Endothelial cell of umbilical vein (primary cell): ENCODE measurements around the gene NEDD4. TPM values are rescaled to one million over a fixed set of nuclear protein-coding genes. Genes with fewer than 3 reads are reported as not detected.

ENCODE experiments used
- BruUV-seq: library from RNA; stranded (reverse); fragments of 400-500 nt; replicated peaks from 2 replicates; lab custom pipeline; 2021; lab: Mats Ljungman, UMichigan
- CTCF ChIA-PET: fragments of 300-600, 350-600 bp; sonication (Branson Sonifier 250); formaldehyde crosslinking; loops from one replicate; lab custom pipeline; 2021; ENCODE audit warnings: antibody characterized with exemption, inconsistent platforms; lab: Charles Lee
- POLR2A ChIA-PET: fragments of 300-600, 350-600 bp; sonication (Branson Sonifier 250); formaldehyde crosslinking; loops from one replicate; lab custom pipeline; 2021; ENCODE audit warnings: antibody characterized with exemption, inconsistent platforms; lab: Charles Lee
- DNase-seq: peaks from one replicate; pipeline ENCODE4 v3.0.0-alpha.2; 2011; ENCODE audit warnings: low read depth, low spot score
- FAIRE-seq: peaks from 2 replicates; lab custom pipeline; 2011; peaks lifted over from hg19 to GRCh38; lab: Jason Lieb, UNC
- H2AFZ ChIP-seq: 2 replicates; pipeline ENCODE4 v1.6.0; 2012; ENCODE audit warnings: low read depth, low read length, control low read depth, inconsistent platforms
- H3K27ac ChIP-seq: 2 replicates; pipeline ENCODE4 v1.5.1; 2011; ENCODE audit warnings: low read depth, mild to moderate bottlenecking, control low read depth, low read length, moderate library complexity; ENCODE audit not compliant: insufficient read depth
- H3K27me3 ChIP-seq, 2 experiments: 2 replicates each; pipeline versions ENCODE4 v1.6.0 to v1.6.1; 2011; ENCODE audit warnings: low read length in 2 of 2, mixed read lengths in 1 of 2; ENCODE audit not compliant: control insufficient read depth in 2 of 2, insufficient read depth in 2 of 2
- H3K36me3 ChIP-seq, 2 experiments: 2 replicates in 1 of 2; 3 replicates in 1 of 2; pipeline ENCODE4 v1.5.1; 2011; ENCODE audit warnings: low read length in 2 of 2, mild to moderate bottlenecking in 1 of 2, moderate library complexity in 1 of 2; ENCODE audit not compliant: control insufficient read depth in 2 of 2, insufficient read depth in 2 of 2; ENCODE audit errors: extremely low read depth in 1 of 2
- H3K4me1 ChIP-seq: 3 replicates; pipeline ENCODE4 v1.5.1; 2011; ENCODE audit warnings: mild to moderate bottlenecking, low read length; ENCODE audit not compliant: control insufficient read depth, insufficient read depth; ENCODE audit errors: extremely low read depth
- H3K4me2 ChIP-seq: 2 replicates; pipeline ENCODE4 v1.6.1; 2011; ENCODE audit warnings: low read length, control low read depth, mixed read lengths; ENCODE audit not compliant: insufficient read depth
- H3K4me3 ChIP-seq, 3 experiments: fragments of 200-600 bp in 1 of 3; sonication (generic), shearing (Covaris generic) in 1 of 3; replicated peaks in 1 of 3; 2 replicates each; pipeline ENCODE4 v1.5.1; 2011 to 2016; ENCODE audit warnings: control low read depth in 3 of 3, low read length in 3 of 3, mild to moderate bottlenecking in 2 of 3, inconsistent platforms in 1 of 3, low read depth in 1 of 3, moderate library complexity in 1 of 3; ENCODE audit not compliant: insufficient read depth in 1 of 3
- H3K79me2 ChIP-seq: 2 replicates; pipeline ENCODE4 v1.6.0; 2012; ENCODE audit warnings: low read length, inconsistent platforms; ENCODE audit not compliant: control insufficient read depth, insufficient read depth
- H3K9ac ChIP-seq: replicated peaks from 2 replicates; pipeline ENCODE3; 2011; ENCODE audit warnings: low read length, control low read depth; ENCODE audit not compliant: insufficient read depth; ENCODE audit errors: extremely low read depth
- H3K9me1 ChIP-seq: replicated peaks from 3 replicates; pipeline ENCODE4 v1.6.0; 2011; ENCODE audit warnings: mild to moderate bottlenecking, low read length; ENCODE audit not compliant: control insufficient read depth, insufficient read depth; ENCODE audit errors: extremely low read depth
- H3K9me3 ChIP-seq: replicated peaks from 2 replicates; pipeline ENCODE4 v1.5.1; 2012; ENCODE audit warnings: low read length, inconsistent platforms; ENCODE audit not compliant: control insufficient read depth, insufficient read depth
- H4K20me1 ChIP-seq: replicated peaks from 2 replicates; pipeline ENCODE3; 2011; ENCODE audit warnings: mild to moderate bottlenecking, low read length; ENCODE audit not compliant: control insufficient read depth, insufficient read depth; ENCODE audit errors: extremely low read depth
- EZH2 ChIP-seq: IDR thresholded peaks from 2 replicates; pipeline ENCODE4 v1.6.1; 2012; ENCODE audit warnings: borderline replicate concordance, low read depth, mild to moderate bottlenecking, moderate library complexity, low read length, inconsistent platforms; ENCODE audit not compliant: severe bottlenecking
- FOS ChIP-seq: IDR thresholded peaks from 2 replicates; pipeline ENCODE4 v1.6.1; 2011; ENCODE audit warnings: mild to moderate bottlenecking, low read length, moderate library complexity, borderline replicate concordance; ENCODE audit not compliant: insufficient read depth
- GATA2 ChIP-seq: IDR thresholded peaks from 2 replicates; pipeline ENCODE4 v1.7.0; 2011; ENCODE audit warnings: low read depth, mild to moderate bottlenecking, moderate library complexity, mixed read lengths, low read length; ENCODE audit not compliant: insufficient read length, insufficient read depth
- JUN ChIP-seq: IDR thresholded peaks from 2 replicates; pipeline ENCODE4 v1.6.1; 2011; ENCODE audit warnings: borderline replicate concordance, low read depth; ENCODE audit not compliant: insufficient read length, insufficient read depth
- MYC ChIP-seq: IDR thresholded peaks from one replicate; pipeline ENCODE4 v1.6.1; 2011; ENCODE audit warnings: mild to moderate bottlenecking, low read depth, low read length
- POLR2A ChIP-seq: IDR thresholded peaks from 2 replicates; pipeline ENCODE4 v1.6.1; 2012; ENCODE audit warnings: low read depth, mild to moderate bottlenecking, control low read depth, low read length
- POLR2AphosphoS5 ChIP-seq: IDR thresholded peaks from 2 replicates; pipeline ENCODE4 v1.6.1; 2012; ENCODE audit warnings: low read depth, mild to moderate bottlenecking, control low read depth, low read length, moderate library complexity; ENCODE audit not compliant: insufficient read depth
- dilution Hi-C: fragments of 300-500 bp; cut with MboI; formaldehyde crosslinking; loops from one replicate; pipeline ENCODE4 v1.15.0; 2019; ENCODE audit warnings: low sequenced_read_pairs; ENCODE audit not compliant: extremely low pct_ligation_motif_present
- intact Hi-C: fragments of 100-400 bp; cut with micrococcal nuclease; formaldehyde crosslinking; loops from one replicate; pipeline ENCODE4 v1.10.0; 2022
- polyA plus RNA-seq, 4 experiments: library from polyadenylated mRNA; depleted of rRNA in 3 of 4; stranded (reverse) in 3 of 4; unstranded in 1 of 4; fragments of >200 nt; gene quantifications; 2 replicates each; pipeline versions ENCODE4 v1.2.1 to v1.2.3, GENCODE V29; 2011 to 2012; ENCODE audit warnings: missing spikeins in 1 of 4
- total RNA-seq: library from RNA; stranded (reverse); gene quantifications from 2 replicates; pipeline ENCODE4 v1.2.3, GENCODE V29; 2021
- TF ChIP-seq, protein P1 (sequence below), 2 donors: IDR thresholded peaks; 1 replicate in 1 of 2; 2 replicates in 1 of 2; pipeline ENCODE4 v1.5.1; 2011; ENCODE audit warnings: low read length in 2 of 2, mild to moderate bottlenecking in 2 of 2, moderate library complexity in 2 of 2, control low read depth in 1 of 2, inconsistent platforms in 1 of 2, low read depth in 1 of 2; ENCODE audit not compliant: insufficient read depth in 1 of 2; ENCODE audit errors: extremely low read depth in 1 of 2
- TF ChIP-seq, protein P2 (sequence below): IDR thresholded peaks from 2 replicates; pipeline ENCODE4 v1.6.1; 2011; ENCODE audit not compliant: insufficient read depth, insufficient read length

Gene NEDD4
- total and polyA plus RNA-seq, 2 donors (not counting 3 experiments of a cell fraction or from before 2014, with no cell fraction given) = 9.2 to 39.0 TPM

DNA sequence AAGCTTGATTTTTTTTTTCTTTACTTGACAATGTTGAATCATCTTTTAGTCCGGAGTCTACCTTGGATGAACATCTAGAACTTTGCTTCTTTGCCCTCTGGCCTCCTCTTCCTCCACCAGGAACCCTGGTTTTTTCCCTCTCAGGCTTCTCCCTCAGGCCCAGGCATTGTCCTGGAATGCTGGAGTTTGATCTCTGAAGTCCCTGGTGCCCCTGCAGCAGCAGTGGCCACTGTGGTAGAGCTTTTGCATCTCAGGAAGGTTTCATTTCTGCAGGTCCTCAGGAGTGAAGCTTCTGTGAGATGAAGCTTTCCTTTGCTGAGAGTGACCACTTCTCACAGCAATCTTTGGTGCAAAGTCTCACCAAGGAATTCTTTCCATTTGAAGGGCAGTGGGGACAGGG is 39.0 kb upstream of the NEDD4 start:
- Histone ChIP-seq H3K4me1 (no peaks in the 10 kb centered on the region), H2AFZ (no peak overlapping the region), H3K36me3 (no peaks in the 10 kb centered on the region), H3K4me3 (no peak overlapping the region), H3K79me2 (no peaks in the 10 kb centered on the region), H3K9ac (no peak overlapping the region), H3K9me1 (no peaks in the 10 kb centered on the region), H4K20me1 (no peaks in the 10 kb centered on the region), H3K9me3 (no peaks in the 10 kb centered on the region), H3K27ac (no peak overlapping the region), H3K27me3 (no peaks in the 10 kb centered on the region), H3K4me2 (no peak overlapping the region)
- dilution Hi-C loops (no loop called here), intact Hi-C loops (no loop called here)
- ChIA-PET POLR2A (no interaction called here), CTCF (interaction anchor here (1.0 to 1.3 kb wide), 2 partner anchors 15 to 25 kb away, joined by 3 to 4 read pairs; no protein-coding TSS in a partner anchor)
- TF ChIP-seq GATA2 = no peak
- TF ChIP-seq EZH2 = no peak
- TF ChIP-seq, protein P1, sequence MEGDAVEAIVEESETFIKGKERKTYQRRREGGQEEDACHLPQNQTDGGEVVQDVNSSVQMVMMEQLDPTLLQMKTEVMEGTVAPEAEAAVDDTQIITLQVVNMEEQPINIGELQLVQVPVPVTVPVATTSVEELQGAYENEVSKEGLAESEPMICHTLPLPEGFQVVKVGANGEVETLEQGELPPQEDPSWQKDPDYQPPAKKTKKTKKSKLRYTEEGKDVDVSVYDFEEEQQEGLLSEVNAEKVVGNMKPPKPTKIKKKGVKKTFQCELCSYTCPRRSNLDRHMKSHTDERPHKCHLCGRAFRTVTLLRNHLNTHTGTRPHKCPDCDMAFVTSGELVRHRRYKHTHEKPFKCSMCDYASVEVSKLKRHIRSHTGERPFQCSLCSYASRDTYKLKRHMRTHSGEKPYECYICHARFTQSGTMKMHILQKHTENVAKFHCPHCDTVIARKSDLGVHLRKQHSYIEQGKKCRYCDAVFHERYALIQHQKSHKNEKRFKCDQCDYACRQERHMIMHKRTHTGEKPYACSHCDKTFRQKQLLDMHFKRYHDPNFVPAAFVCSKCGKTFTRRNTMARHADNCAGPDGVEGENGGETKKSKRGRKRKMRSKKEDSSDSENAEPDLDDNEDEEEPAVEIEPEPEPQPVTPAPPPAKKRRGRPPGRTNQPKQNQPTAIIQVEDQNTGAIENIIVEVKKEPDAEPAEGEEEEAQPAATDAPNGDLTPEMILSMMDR (IDR thresholded peaks at IDR 0.05; ENCODE audit: extremely low read depth in 1 of 2, insufficient read depth in 1 of 2, low read depth in 1 of 2, low read length in 2 of 2) = no peak
- TF ChIP-seq FOS = no peak
- TF ChIP-seq, protein P2, sequence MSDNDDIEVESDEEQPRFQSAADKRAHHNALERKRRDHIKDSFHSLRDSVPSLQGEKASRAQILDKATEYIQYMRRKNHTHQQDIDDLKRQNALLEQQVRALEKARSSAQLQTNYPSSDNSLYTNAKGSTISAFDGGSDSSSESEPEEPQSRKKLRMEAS = no peak
- no peak for TF ChIP-seq MYC
- no peak for TF ChIP-seq POLR2AphosphoS5
- no peak for TF ChIP-seq JUN
- TF ChIP-seq POLR2A = no peak
- DNase-seq = no peak
- no TSS peak for BruUV-seq
- FAIRE-seq = no peak
